NCI-H460 (cell line): ENCODE data around the gene USP35. TPM values are rescaled to one million over a fixed set of nuclear protein-coding genes. Genes with fewer than 3 reads are reported as not detected.
"Not testable (repeated sequence)": the region's sequence is repeated elsewhere in the genome, so short reads cannot be mapped to it uniquely, and the experiment has no call there.

ENCODE experiments used
- DNase-seq: peaks from one replicate; pipeline ENCODE4 v3.0.0-alpha.2; 2016; ENCODE audit warnings: low read depth; ENCODE audit errors: extremely low read depth
- total RNA-seq: library from RNA; depleted of rRNA; stranded (reverse); fragments of >200 nt; shearing (Covaris generic); gene quantifications from 2 replicates; pipeline ENCODE4 v1.2.3, GENCODE V29; 2014

USP35 gene
- total RNA-seq, 1 experiment from 2014 or later, result 3.8 TPM

DNA sequence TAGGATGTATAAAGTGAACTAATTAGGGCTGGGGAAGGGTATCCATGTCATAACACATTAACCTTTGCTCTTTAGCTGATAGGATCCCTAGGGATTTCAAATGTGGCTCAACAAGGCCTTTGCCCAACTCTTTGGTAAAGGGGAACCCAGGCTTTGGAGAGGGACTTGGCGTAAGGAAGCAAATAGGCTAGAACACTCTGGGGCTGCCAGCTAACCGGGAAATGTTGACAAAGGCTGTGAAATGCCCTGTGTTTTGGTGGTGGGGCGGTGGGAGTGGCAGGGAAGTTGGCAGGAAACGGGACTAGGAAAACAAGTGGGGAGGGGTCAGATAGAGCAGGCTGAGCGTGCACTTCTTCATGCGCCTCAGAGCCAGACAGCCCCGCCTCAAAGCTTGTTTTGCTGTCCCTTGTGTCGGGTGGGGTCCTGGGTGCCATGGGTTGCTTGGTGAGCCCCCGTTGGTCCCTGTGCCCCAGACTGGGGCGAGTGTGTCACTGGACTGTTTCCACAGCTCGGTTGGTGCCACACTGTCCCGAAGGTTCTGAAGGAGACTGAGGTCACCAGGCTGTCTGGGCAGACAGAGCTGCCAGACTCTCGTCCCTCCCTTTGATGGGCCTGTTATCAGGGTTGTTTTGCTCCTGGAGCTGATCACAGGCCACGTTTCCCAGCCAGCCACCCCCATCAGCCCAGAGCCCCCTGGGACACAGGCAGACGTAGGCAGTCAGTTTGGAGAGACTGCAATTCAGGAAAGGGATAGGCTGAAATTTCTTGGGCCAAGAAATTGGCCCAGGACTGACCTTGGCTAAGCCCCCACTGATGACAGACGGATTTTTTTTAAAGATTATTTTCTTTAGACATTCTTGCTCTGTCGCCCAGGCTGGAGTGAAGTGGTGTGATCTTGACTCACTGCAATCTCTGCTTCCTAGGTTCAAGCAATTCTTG, 19.9 kb upstream of the USP35 start:
- no peak for DNase-seq

DNA sequence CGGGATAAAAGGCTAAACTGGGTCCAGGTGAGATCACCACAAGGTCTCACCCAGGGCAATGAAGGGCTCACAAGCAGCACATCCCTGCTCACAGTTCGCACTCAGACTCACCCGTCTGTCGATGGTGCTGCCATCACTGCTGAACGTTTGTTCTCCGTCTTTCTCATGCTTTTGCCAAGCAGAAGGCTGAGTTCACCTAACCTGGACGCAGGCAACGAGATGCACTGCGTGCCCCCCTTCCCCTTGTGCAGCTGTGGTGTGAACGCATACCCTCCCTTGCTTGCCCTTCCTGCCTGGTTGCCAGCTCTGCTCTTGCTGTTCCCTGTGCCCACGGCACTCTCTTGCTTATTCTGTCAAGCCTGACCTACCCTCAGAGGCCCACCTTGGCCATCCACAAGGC, 18.3 kb upstream of the USP35 start:
- no peak for DNase-seq

DNA sequence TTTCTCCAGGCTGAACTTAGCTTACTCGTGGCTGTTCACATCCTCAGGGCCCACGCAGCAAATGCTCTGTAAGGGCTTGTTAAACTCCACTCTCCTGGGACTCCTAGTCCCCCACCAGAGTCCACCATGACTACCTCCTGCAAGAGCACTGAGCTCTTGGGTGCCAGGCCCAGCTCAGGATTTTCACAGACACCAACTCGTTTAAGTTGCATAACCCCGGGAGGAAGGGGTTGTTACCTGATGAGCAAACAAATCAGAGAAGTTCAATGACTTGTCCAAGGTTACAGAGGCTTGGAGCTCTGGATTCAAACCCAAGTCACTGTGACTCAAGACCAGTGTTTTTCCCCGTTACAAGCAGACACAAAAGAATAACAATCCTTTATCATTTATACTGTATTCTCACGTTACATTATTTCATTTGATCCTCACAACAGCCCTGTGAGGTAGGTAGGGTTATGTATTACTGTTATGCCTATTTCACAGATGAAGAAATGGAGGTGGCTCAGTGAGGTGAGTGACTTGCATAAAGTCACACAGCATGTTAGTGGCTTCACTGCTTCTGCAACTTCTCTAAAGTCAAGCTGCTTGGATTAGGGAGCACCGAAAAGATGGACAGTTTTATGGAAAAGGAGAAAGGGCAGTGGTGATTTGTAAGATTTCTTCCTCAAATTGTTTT, 17.7 kb upstream of the USP35 start:
- no peak for DNase-seq

DNA sequence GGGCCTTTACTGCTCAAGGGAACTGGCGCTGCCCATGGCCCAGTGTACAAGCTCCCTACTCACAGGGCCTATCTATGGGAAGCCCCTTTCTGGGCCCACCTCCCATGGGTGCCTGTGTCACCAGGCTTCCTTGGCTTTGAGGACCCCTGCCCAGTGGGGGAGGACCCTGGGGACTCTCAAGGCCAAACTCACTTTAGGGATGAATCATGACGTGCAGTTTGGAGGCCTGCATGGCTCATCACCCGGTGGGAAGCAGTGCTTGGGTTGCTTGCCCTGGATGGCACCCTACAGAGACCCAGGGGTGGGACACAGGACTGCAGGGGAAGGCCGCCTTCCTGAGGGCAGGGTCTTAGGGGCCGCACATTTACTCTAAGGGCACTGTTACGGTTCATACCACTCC, 16.8 kb upstream of the USP35 start:
- no peak for DNase-seq

DNA sequence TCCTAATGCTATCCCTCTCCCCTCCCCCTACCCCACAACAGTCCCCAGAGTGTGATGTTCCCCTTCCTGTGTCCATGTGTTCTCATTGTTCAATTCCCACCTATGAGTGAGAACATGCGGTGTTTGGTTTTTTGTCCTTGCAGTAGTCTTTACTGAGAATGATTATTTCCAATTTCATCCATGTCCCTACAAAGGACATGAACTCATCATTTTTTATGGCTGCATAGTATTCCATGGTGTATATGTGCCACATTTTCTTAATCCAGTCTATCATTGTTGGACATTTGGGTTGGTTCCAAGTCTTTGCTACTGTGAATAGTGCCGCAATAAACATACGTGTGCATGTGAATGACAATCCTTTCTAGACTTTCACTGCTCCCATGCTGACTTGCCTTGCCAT, 12.9 kb upstream of the USP35 start:
- not testable (repeated sequence) for DNase-seq

DNA sequence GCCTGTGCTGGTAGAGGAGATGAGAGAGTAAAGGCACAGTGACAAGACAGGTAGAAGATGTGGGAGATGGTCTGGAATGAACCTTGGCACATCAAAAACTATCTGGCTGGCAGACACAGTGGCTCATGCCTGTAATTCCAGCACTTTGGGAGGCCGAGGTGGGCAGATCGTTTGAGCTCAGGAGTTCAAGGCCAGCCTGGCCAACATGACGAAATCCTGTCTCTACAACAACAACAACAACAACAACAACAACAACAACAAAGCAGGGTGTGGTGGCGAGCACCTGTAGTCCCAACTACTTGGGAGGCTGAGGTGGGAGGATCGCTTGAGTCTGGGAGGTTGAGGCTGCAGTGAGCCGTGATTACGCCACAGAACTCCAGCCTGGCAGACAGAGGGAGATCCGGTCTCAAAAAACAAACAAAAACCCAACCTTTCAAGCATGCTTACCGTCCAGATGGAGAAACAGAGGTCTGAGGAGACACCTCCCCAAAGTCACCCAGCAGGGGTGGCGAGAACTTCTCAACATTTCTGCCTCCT, 12.0 kb upstream of the USP35 start:
- no peak for DNase-seq

DNA sequence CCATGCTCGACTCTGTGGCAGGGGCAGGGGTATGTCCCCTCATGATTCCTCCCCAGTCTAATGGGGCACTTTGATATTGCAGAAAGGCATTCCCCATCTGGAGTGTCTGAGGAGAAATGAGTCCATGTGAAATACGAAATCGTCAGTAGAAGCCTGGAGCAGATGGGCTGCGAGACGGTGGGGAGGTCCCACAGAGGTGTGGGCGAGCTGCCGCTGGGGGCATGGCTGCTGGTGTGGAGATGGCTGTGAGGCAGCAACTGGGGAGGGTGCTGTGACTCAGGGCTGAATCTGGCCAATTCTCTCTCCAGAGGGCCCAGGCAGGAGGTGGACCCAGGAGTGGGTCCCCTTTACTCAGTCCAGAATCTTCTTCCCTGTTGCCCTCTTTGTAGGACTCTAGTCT, 11.5 kb upstream of the USP35 start:
- no peak for DNase-seq

DNA sequence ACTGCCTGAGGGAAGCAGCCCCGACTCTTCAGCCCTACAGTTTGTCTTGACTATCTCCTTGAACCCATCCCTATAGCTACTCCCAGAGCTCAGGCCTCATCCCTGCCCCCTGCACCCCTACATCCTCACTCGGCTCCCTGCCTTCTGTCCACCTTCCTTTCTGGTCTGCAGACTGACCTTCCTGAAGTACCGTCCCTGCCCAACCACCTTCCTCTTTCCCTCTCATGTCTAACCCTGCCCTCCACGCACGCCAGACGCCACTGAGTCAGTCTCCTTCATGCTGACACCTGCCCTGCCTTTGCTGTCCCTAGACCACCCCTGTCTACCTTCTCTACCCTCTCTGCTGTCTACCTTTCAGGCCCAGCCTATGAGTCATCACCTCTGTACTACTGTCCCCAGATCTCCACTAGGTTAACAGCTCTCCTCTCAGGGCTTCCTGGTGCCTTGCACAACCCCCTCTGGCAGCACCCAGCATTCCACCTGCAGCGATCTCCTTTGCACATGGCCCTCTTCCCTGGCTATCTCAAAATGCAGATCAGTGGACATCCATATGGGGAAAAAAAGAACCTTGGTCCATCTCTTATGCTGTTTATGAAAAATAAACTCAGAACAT, 9.2 kb upstream of the USP35 start:
- no peak for DNase-seq

DNA sequence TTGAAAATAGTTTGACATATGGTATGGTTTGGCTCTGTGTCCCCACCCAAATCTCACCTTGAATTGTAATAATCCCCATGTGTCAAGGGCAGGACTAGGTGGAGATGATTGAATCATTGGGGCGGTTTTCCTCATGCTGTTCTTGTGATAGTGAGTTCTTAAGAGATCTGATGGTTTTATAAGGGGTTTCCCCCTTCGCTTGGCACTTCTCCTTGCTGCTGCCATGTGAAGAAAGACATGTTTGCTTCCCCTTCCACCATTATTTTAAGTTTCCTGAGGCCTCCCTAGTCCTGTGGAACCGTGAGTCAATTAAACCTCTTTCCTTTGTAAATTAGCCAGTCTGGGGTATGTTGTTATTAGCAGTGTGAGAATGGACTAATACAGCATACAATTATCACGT, 8.0 kb upstream of the USP35 start:
- no peak for DNase-seq

DNA sequence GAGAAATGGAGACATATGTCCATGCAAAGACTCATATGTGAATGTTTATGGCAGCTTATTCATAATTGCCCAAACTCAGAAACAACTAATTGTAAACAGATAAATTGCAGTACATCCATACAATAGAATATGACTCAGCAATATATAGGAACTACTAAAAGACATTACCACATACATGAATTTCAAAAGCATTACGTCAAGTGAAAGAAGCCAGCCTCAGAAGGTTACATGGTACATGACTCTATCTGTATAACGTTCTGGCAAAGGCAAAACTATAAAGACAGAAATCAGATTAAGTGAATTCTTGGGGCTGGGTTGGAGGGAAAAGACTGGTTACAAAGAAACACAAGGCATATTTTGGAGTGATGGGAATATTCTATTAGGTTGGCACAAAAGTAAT, 7.5 kb upstream of the USP35 start:
- DNase-seq, result no peak

DNA sequence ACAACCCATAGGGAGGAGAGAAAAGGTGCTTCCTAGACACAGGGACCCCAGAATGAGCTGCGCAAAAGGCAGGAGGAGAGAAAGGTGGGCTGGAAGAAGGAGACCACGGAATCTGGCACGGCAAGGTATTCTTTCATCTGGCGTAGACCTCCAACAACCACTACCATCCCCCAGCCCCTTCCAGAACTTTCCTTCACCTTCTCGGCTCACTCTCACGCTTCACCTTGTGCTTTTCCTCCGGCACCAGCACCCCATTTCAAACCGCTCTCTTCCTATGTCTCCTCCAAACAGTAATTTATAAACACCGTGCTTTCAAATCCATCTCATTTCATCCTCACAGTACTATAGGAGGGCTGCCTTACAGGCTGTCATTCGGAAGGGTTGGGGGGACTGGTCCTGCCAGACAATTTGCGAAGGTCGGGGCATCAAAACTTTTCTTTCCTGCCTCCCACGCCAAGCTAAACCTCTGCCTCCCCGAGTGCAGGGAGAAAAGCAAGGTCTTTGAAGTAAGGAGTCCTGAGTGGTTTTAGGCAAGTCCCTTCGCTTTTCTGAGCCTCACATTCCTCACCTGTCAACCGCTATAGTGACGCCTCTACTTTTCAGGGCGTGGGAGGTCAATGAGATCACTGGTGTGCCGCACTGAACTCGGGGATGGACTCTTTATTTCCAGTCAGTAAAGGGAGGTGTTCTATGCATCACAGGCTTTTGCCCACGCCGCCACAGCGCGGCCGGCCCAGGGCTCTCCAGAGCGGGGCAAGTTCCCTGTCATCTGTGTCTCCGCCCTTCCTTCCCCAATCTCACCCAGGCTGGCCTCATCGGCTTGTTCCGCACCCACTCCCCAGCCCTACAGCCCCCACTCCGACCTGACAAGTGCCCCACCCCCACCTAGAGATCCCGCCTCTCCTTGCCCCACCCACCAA, 1.1 kb upstream of the USP35 start:
- DNase-seq, result no peak

DNA sequence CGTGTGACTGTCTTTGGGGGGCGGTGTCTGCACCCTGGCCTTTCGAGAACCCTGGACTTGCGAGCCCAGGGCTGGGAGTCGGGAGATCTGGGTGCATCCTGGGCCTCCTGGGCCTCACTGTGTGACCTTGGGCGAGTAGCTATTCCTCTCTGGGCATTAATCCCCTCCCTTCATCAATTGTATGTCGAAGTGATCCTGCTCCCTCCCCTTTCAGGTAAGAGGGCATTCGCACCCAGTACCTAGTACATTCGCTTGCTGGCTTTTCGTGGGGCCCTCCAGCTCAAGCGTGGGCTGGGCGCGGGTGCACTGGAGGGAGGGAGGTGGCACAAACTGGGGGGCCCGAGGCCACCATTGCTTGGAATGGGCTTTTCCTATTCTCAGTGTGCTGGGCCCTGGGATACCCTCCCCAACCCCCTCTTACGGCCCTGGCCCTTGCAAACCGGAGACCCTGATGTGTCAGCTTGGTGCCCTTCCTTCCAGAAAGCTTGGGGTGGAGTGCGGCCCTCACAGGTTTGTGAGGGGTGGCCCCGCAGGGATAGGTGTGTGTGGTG, 530 bp downstream of the USP35 start:
- no peak for DNase-seq

DNA sequence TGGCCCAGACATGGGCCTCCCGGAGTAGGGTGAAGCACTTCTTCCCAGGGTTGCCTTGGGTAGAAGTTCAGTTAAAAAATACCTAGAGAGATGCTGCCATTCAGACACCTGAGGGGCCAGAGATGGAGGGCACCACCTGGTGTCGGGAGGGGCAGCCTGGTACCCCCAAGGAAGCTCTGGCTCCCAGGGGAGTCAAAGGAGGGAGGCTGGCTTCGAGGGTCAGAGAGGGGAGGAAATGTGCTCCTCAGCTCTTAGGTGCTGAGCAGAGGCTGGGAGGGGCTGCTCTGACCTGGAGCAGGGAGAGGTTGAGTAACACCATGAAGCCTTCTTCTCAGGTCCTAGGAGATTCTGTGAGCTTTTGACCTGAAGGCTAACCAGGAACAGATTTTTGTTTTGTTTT, 1.1 kb downstream of the USP35 start:
- no peak for DNase-seq

DNA sequence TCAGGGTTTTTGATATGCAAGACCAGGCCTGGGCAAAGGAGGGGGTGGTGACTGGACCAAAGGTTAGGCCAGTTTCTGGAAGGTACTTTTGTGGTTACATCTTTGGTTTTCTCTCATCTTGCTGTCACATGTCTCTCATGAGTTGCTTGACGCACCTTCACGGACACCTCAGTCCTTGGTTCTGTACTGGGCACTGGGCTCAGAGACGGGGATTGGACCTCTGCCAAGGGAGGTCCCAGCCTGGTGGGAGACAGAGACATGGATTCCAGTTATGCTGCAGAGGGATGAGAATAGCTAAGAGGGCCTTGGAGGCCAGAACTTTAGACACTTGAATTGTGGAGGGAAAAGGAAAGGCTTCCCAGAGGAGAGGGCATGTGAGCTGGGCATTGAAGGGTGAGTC, 1.7 kb downstream of the USP35 start:
- DNase-seq, result no peak

DNA sequence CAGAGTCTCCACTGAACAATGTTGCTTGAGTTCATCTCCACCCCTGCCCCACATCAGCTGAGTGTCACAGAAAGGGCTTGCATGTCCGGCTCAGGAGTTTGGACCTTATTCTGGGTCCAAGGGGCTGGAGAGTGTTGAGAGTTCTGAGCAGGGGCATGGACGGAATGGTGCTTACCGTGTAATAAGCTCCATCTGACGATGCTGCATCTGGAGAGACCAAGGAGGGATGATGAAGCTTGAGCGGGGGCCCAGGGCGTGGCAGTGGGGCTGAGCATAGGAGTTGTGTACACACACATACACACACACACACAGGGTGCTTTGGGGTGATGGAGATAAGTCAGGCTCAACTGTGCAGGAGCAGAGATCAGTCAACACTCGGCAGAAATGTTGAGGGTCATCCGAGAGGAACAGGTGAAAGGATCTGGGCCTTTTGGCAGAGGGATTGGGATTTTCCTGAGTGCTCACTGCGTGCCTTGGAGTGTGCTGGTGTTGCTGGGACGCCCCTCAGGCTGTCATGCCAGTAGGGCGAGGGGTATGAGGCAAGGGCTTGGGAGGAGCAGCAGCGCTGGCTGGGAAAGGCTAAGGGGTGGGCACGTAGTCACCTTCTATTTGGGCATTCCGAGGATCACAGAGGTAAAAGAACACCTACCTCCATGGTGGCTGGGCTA, 2.3 kb downstream of the USP35 start:
- no peak for DNase-seq

DNA sequence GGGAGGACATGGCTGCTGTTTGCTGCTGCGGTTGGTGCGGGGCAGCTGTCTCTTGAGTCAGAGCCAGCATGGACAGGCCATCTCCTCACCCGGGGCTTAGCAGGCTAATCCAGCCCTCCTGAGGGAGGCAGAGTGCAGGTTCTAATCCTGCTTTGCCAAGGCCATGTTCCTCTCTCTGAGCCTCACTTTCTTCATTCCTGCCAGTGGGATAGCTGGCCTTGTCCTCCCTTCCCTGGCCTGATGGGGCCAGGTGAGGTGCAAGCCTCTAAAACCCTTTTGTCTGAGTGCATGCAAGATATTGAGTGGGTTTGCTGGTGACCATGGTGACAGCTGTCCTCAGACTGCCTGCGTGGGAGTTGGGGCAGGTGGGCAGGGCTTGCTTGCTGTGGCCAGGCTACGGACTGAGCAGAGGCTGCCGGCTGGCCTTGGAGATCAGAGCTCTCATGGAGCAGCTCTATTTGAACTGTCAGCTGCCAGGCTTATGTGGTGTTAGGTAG, 3.6 kb downstream of the USP35 start:
- DNase-seq, result no peak

DNA sequence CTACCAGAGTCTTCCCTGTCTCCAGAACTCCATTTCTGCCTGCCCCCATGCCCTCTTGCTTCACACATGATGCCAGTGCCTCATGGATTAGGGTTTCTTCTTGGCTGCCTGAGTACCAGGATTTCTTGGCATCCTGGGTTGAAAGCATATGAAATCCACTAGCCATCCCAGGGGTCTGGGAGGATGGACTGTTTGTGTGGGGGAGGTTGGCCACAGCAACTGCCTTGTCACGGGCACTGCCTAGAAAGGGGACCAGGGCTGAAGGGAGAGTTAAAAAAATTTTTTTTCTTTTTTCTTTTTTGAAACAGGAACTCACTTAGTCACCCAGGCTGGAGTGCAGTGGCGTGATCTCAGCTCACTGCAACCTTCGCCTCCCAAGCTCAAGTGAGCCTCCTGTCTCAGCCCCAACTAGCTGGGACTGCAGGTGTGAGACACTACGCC, 4.2 kb downstream of the USP35 start:
- DNase-seq, result no peak

DNA sequence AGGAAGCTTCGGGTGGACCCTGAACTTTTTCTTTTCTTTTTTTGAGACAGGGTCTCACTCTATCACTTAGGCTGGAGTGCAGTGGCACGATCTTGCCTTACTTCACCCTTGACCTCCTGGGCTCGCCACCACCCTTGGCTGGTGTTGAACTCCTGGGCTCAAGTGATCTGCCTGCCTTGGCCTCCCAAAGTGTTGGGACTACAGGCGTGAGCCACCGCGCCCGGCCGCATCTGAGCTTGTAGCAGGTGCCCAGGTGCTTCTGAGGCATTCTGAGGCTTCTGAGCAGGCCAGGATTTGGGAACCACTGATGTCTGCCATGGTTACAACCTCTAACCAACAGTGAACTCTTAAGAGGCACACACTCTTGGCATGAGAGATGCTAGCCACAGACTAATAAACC, 5.1 kb downstream of the USP35 start:
- DNase-seq, result no peak

DNA sequence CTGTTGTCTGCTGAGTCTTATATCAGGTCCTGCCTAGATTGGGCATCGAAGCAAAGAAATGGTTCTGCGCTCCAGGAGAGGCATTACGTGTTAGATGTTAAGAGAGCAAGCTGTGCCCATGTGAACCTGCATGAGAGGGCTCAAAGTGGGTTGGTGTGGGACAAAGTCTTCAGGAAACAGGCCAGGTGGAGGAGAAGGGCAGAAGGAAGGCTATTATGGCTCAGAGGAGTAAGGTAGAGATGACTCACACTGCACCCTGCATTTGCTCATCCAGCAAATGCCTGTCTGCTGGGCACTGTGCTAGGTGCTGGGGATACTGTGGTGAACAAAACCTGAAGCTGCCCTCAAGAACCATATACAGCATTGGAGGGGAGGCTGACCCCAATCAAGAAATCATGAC, 5.8 kb downstream of the USP35 start:
- DNase-seq, result no peak
